HepG2 (cell line): ENCODE measurements around the gene ITPRIP. TPM values are rescaled to one million over a fixed set of nuclear protein-coding genes. Genes with fewer than 3 reads are reported as not detected.

Experiments
- ATAC-seq: fragments of 200-7000 bp; cut with Tn5 transposase; 3 replicates; pipeline ENCODE4 v1.9.1; 2020; ENCODE audit warnings: mild to moderate bottlenecking, moderate library complexity
- BruUV-seq: library from RNA; stranded (reverse); fragments of 400-500 nt; replicated peaks from 2 replicates; lab custom pipeline; 2021; lab: Mats Ljungman, UMichigan
- CTCF ChIA-PET: fragments of 300-600 bp; formaldehyde crosslinking; extraction: SDS; loops from one replicate; lab custom pipeline; 2021; ENCODE audit warnings: low total read pairs, inconsistent platforms, low intra/inter-chr PET ratio; lab: Yijun Ruan, JAX
- POLR2A ChIA-PET: fragments of 350-600 bp; sonication (Branson Sonifier 250); formaldehyde crosslinking; loops from one replicate; lab custom pipeline; 2020; ENCODE audit warnings: antibody characterized with exemption, inconsistent platforms; lab: Yijun Ruan, JAX
- DNase-seq: peaks from one replicate; pipeline ENCODE4 v3.0.0-alpha.2; 2015; ENCODE audit warnings: low spot score
- FAIRE-seq: peaks from 3 replicates; lab custom pipeline; 2011; peaks lifted over from hg19 to GRCh38; lab: Jason Lieb, UNC
- H2AFZ ChIP-seq: one replicate; pipeline ENCODE4 v1.6.1; 2011; ENCODE audit warnings: low read length, inconsistent platforms
- H3K27ac ChIP-seq: fragments of 300-600 bp; 3 replicates; pipeline ENCODE4 v1.8.0; 2011; ENCODE audit warnings: mixed run types, mild to moderate bottlenecking, mixed read lengths, low read length, inconsistent platforms; ENCODE audit not compliant: insufficient read depth; ENCODE audit errors: extremely low read length
- H3K27me3 ChIP-seq, 2 experiments: fragments of 200-600 bp in 1 of 2; 2 replicates in 1 of 2; 3 replicates in 1 of 2; pipeline versions ENCODE4 v1.6.0 to v1.8.0; 2011; ENCODE audit warnings: low read length in 2 of 2, mild to moderate bottlenecking in 2 of 2, moderate library complexity in 2 of 2, inconsistent platforms in 1 of 2; ENCODE audit not compliant: insufficient read depth in 2 of 2, control insufficient read depth in 1 of 2
- H3K36me3 ChIP-seq, 2 experiments: fragments of 200-600 bp in 1 of 2; replicated peaks in 1 of 2; 2 replicates in 1 of 2; 3 replicates in 1 of 2; pipeline versions ENCODE4 v1.5.1 to v1.8.0; 2011; ENCODE audit warnings: low read length in 2 of 2, inconsistent platforms in 1 of 2; ENCODE audit not compliant: insufficient read depth in 2 of 2, control insufficient read depth in 1 of 2
- H3K4me1 ChIP-seq: 2 replicates; pipeline ENCODE4 v1.5.1; 2012; ENCODE audit warnings: low read length, inconsistent platforms; ENCODE audit not compliant: insufficient read depth
- H3K4me2 ChIP-seq: 2 replicates; pipeline ENCODE4 v1.6.0; 2011; ENCODE audit warnings: low read depth, low read length, inconsistent platforms
- H3K4me3 ChIP-seq, 3 experiments: fragments of 200-600 bp in 1 of 3; sonication (generic), shearing (Covaris generic) in 1 of 3; replicated peaks in 1 of 3; 2 replicates each; pipeline ENCODE4 v1.5.1; 2011 to 2016; ENCODE audit warnings: low read length in 3 of 3, inconsistent platforms in 2 of 3, low read depth in 2 of 3, mild to moderate bottlenecking in 2 of 3, control low read depth in 1 of 3, mixed read lengths in 1 of 3; ENCODE audit not compliant: insufficient read depth in 1 of 3
- H3K79me2 ChIP-seq: one replicate; pipeline ENCODE4 v1.6.1; 2011; ENCODE audit warnings: low read length, inconsistent platforms; ENCODE audit not compliant: insufficient read depth
- H3K9ac ChIP-seq: 2 replicates; pipeline ENCODE4 v1.6.0; 2011; ENCODE audit warnings: mild to moderate bottlenecking, low read depth, low read length, inconsistent platforms; ENCODE audit not compliant: insufficient read depth
- H3K9me3 ChIP-seq: 2 replicates; pipeline ENCODE4 v1.5.1; 2012; ENCODE audit warnings: mild to moderate bottlenecking, low read length
- H4K20me1 ChIP-seq: 2 replicates; pipeline ENCODE4 v1.6.0; 2011; ENCODE audit warnings: inconsistent platforms, mild to moderate bottlenecking, low read length, moderate library complexity; ENCODE audit not compliant: insufficient read depth
- DMAP1 ChIP-seq: IDR thresholded peaks from 2 replicates; pipeline ENCODE4 v1.6.1; 2016
- THAP7 ChIP-seq: sonication (generic); formaldehyde crosslinking; IDR thresholded peaks from 2 replicates; pipeline ENCODE4 v1.8.1; 2023; ENCODE audit warnings: mild to moderate bottlenecking, missing genetic modification reagents
- TRAFD1 ChIP-seq: sonication (generic); formaldehyde crosslinking; IDR thresholded peaks from 2 replicates; pipeline ENCODE4 v1.5.1; 2020; ENCODE audit warnings: missing genetic modification reagents, mild to moderate bottlenecking, borderline replicate concordance
- ZBTB39 ChIP-seq: sonication (generic); formaldehyde crosslinking; IDR thresholded peaks from 2 replicates; pipeline ENCODE4 v1.5.0; 2020; ENCODE audit warnings: missing genetic modification reagents
- ZNF276 ChIP-seq: sonication (generic); formaldehyde crosslinking; IDR thresholded peaks from 2 replicates; pipeline ENCODE4 v1.4.0; 2020; ENCODE audit warnings: mild to moderate bottlenecking, low read depth, missing genetic modification reagents
- WGBS: methylation state at CpG from one replicate; pipeline ENCODE4 v1.1.6; 2017; ENCODE audit warnings: low lambda C conversion rate; 5-methylcytosine and 5-hydroxymethylcytosine counted together
- in situ Hi-C: cut with HindIII; loops from 2 replicates; pipeline ENCODE4 v1.10.0; 2017; ENCODE audit warnings: low pct_unique_long_range_greater_than_20kb; ENCODE audit not compliant: extremely low pct_ligation_motif_present
- intact Hi-C: fragments of 100-400 bp; cut with micrococcal nuclease; formaldehyde crosslinking; loops from one replicate; pipeline ENCODE4 v1.10.0; 2022; ENCODE audit not compliant: unreplicated experiment
- polyA plus RNA-seq, 8 experiments: library from polyadenylated mRNA; depleted of rRNA in 3 of 8; stranded (reverse) in 7 of 8; unstranded in 1 of 8; fragments of >200 nt; fragmentation: Illumina TruSeq in 4 of 8; extraction: Trizol in 4 of 8; gene quantifications; 2 replicates each; pipeline versions ENCODE4 v1.2.1 to v1.2.3, GENCODE V29; 2011 to 2016; ENCODE audit warnings: low read depth in 4 of 8, missing spikeins in 1 of 8, mixed read lengths in 1 of 8; ENCODE audit not compliant: insufficient read depth in 1 of 8
- total RNA-seq, 5 experiments: library from RNA; depleted of rRNA; stranded (reverse); fragments of >200 nt; fragmentation: Illumina TruSeq; extraction: Trizol; gene quantifications; 2 replicates each; pipeline ENCODE4 v1.2.3, GENCODE V29; 2016; ENCODE audit warnings: low read depth in 1 of 5

The ITPRIP gene
- total and polyA plus RNA-seq, 2 of the 13 experiments (the other 11 are each of a cell fraction or from before 2014, with no cell fraction given) = 1.00 to 2.8 TPM

GRCh38 chr10:104325436-104326435 lies 12.5 kb downstream of the ITPRIP start:
- Histone ChIP-seq H3K9me3 (no peaks in the 10 kb centered on the region), H3K27me3 (no peaks in the 10 kb centered on the region), H4K20me1 (no peaks in the 10 kb centered on the region), H3K79me2 (no peaks in the 10 kb centered on the region), H2AFZ (no peak overlapping the region), H3K4me3 (no peak overlapping the region), H3K27ac (no peak overlapping the region), H3K4me1 (peaks cover 38% of the 10 kb centered on the region), H3K9ac (no peak overlapping the region), H3K36me3 (no peaks in the 10 kb centered on the region), H3K4me2 (no peak overlapping the region)
- in situ Hi-C loops = no loop called here
- no peak for TF ChIP-seq DMAP1 (CRISPR knock-in tag)
- no peak for TF ChIP-seq ZBTB39 (CRISPR knock-in tag)
- no peak for FAIRE-seq
- DNase-seq = no peak
- no TSS peak for BruUV-seq
- POLR2A ChIA-PET = no interaction called here
- intact Hi-C loops = no loop called here
- no peak for ATAC-seq
- 97% methylated on average over 21 of the region's 28 CpGs for WGBS
- CTCF ChIA-PET = no interaction called here

GRCh38 chr10:104324931-104325330 lies 13.3 kb downstream of the ITPRIP start:
- Histone ChIP-seq H3K9me3 (no peaks in the 10 kb centered on the region), H2AFZ (no peak overlapping the region), H3K27me3 (no peaks in the 10 kb centered on the region), H3K4me2 (no peak overlapping the region), H3K4me3 (no peak overlapping the region), H3K4me1 (peaks cover 30% of the 10 kb centered on the region), H3K36me3 (no peaks in the 10 kb centered on the region), H3K79me2 (no peaks in the 10 kb centered on the region), H3K9ac (no peak overlapping the region), H4K20me1 (no peaks in the 10 kb centered on the region), H3K27ac (no peak overlapping the region)
- POLR2A ChIA-PET = no interaction called here
- 95% methylated on average over 10 of the region's 10 CpGs for WGBS
- intact Hi-C loops = no loop called here
- CTCF ChIA-PET = no interaction called here
- DNase-seq (no peak), ATAC-seq (no peak), FAIRE-seq (no peak)
- in situ Hi-C loops = no loop called here
- BruUV-seq = no TSS peak
- no peak for TF ChIP-seq ZNF276
- no peak for TF ChIP-seq TRAFD1 (CRISPR knock-in tag)
- TF ChIP-seq THAP7 = no peak
